ENCODE measurements around the gene CTNNBIP1. TPM values are rescaled to one million over a fixed set of nuclear protein-coding genes. Genes with fewer than 3 reads are reported as not detected.

The CTNNBIP1 gene
- total and polyA plus RNA-seq, 9 of the 15 experiments (the other 6 are each of a cell fraction or from before 2014, with no cell fraction given) = 0.65 to 29.2 (median 14.7) TPM

DNA sequence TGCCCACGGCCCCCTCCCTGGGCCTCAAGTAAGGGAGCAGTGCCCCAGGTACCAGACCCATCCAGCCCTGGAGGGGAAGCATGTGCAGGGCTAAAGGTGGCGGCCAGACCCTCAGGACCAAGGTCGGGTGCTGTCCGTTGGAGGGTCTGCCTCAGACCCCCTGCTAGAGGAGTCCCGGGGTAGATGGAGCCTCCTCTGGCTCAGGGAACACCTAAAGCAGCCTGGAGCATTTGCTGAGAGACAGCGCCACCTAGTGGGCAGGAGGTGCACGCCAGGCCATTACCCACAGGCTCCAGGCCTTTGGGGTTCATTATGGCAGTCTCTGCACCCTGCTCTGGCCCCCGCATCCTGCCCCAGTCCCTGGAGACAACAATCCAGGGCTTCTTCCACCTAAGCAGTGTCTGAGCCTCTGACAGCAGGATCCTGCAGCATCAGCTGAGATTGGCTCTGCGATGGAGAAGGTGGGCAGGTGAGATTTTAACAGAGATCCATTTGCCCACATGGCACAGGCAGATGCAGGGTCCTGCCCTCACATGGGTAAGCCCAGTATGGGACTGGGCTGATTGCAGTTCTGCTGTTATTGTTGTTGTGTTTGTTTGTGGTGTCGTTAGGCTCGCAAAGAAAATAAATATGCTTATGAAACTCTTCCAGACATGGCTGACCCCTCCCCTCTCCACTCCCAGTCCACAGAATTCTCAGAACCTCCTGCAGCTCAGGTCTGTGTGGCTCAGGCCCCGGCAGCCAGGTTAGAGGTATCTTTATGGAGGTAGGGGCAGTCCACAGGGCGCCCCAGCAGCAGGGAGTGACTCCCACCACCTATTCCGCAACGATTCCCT, 42.4 kb downstream of the CTNNBIP1 start (continued):
- TF ChIP-seq SIN3A (IDR thresholded peaks at IDR 0.05; ENCODE audit: borderline replicate concordance in 2 of 2, control insufficient read depth in 1 of 2, low read depth in 2 of 2, low read length in 2 of 2) (no peak), SMARCB1 (IDR thresholded peaks at IDR 0.05; ENCODE audit: insufficient read length, low read depth) (no peak), MAZ (CRISPR knock-in tag; conservative IDR thresholded peaks at IDR 0.05 in 1 of 2, IDR thresholded peaks at IDR 0.05 in 1 of 2) (peak; percentile 45 to 54; a peak in 2 of 4 replicates), CCAR2 (IDR thresholded peaks at IDR 0.05; ENCODE audit: low read depth, low read length) (no peak), HOXB6 (CRISPR knock-in tag; IDR thresholded peaks at IDR 0.05; ENCODE audit: borderline replicate concordance) (no peak), DPF2 (IDR thresholded peaks at IDR 0.05) (no peak), MCM3 (IDR thresholded peaks at IDR 0.05) (no peak), CREB1 (IDR thresholded peaks at IDR 0.05) (no peak), CREB1 (CRISPR knock-in tag; IDR thresholded peaks at IDR 0.05) (no peak), SMAD3 (CRISPR knock-in tag; conservative IDR thresholded peaks at IDR 0.05) (no peak), MLX (CRISPR knock-in tag; conservative IDR thresholded peaks at IDR 0.05) (no peak), GATA2 (CRISPR knock-in tag; IDR thresholded peaks at IDR 0.05) (no peak), CCNT2 (IDR thresholded peaks at IDR 0.05; ENCODE audit: borderline replicate concordance, extremely low read depth, insufficient read length, low read depth, low read length) (no peak), RBM17 (IDR thresholded peaks at IDR 0.05; ENCODE audit: borderline replicate concordance, low read depth, low read length) (no peak), RNF219 (CRISPR knock-in tag; IDR thresholded peaks at IDR 0.05) (no peak), ETV6 (IDR thresholded peaks at IDR 0.05; ENCODE audit: borderline replicate concordance in 1 of 2, low read depth in 2 of 2, low read length in 1 of 2) (no peak), ETV6 (CRISPR knock-in tag; IDR thresholded peaks at IDR 0.05; ENCODE audit: borderline replicate concordance) (no peak), FOS (IDR thresholded peaks at IDR 0.05; ENCODE audit: extremely low read depth, insufficient read length) (no peak), RNF2 (IDR thresholded peaks at IDR 0.05) (no peak), PRDM10 (IDR thresholded peaks at IDR 0.05; ENCODE audit: partially characterized antibody) (no peak), ZNF324 (CRISPR knock-in tag; IDR thresholded peaks at IDR 0.05) (no peak), EHMT2 (IDR thresholded peaks at IDR 0.05) (no peak)
